ENCODE results near the gene STH.

DNA sequence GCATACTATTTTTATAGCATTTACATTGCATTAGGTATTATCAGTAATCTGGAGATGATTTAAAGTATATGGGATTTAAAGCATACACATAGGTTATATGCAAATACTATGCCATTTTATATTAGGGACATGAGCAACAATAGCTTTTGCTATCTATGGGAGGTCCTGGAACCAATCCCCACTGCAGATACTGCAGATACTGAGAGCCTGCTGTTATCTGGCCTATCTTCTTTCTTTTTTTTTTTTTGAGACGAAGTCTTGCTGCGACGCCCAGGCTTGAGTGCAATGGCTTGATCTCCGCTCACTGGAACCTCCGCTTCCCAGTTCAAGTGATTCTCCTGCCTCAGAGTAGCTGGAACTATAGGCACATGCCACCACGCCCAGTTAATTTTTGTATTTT is 37.4 kb downstream of the STH start:
- TF ChIP-seq CTCF (IDR thresholded peaks at IDR 0.05) (no peak), SIN3A (IDR thresholded peaks at IDR 0.05; ENCODE audit: borderline replicate concordance, insufficient read depth, low read depth, low read length) (no peak), POLR2AphosphoS5 (IDR thresholded peaks at IDR 0.05; ENCODE audit: low read depth, low read length) (no peak), TCF7L2 (IDR thresholded peaks at IDR 0.05; ENCODE audit: low read depth, low read length) (no peak)
- TF ChIP-seq, protein P1, sequence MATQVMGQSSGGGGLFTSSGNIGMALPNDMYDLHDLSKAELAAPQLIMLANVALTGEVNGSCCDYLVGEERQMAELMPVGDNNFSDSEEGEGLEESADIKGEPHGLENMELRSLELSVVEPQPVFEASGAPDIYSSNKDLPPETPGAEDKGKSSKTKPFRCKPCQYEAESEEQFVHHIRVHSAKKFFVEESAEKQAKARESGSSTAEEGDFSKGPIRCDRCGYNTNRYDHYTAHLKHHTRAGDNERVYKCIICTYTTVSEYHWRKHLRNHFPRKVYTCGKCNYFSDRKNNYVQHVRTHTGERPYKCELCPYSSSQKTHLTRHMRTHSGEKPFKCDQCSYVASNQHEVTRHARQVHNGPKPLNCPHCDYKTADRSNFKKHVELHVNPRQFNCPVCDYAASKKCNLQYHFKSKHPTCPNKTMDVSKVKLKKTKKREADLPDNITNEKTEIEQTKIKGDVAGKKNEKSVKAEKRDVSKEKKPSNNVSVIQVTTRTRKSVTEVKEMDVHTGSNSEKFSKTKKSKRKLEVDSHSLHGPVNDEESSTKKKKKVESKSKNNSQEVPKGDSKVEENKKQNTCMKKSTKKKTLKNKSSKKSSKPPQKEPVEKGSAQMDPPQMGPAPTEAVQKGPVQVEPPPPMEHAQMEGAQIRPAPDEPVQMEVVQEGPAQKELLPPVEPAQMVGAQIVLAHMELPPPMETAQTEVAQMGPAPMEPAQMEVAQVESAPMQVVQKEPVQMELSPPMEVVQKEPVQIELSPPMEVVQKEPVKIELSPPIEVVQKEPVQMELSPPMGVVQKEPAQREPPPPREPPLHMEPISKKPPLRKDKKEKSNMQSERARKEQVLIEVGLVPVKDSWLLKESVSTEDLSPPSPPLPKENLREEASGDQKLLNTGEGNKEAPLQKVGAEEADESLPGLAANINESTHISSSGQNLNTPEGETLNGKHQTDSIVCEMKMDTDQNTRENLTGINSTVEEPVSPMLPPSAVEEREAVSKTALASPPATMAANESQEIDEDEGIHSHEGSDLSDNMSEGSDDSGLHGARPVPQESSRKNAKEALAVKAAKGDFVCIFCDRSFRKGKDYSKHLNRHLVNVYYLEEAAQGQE (IDR thresholded peaks at IDR 0.05; ENCODE audit: insufficient read depth in 1 of 2, low read depth in 2 of 2, low read length in 1 of 2): no peak
